ENCODE measurements around the gene TBC1D3B.

- no peak for TF ChIP-seq CTCF (IDR thresholded peaks at IDR 0.05; ENCODE audit: low read depth, low read length, poor library complexity, severe bottlenecking)
- TF ChIP-seq EZH2phosphoT487 (IDR thresholded peaks at IDR 0.05; ENCODE audit: borderline replicate concordance, low read length), result no peak
Measured at GRCh38 chr17:36123431-36123830, 53.0 kb downstream of the TBC1D3B start.

Data from DOHH2 (cell line).